IPS-15b (cell line): ENCODE data around the gene KCNK15.
A peak's percentile ranks its signal among the peaks of the same experiment; 100 is the strongest.
"Not testable (repeated sequence)": the region's sequence is repeated elsewhere in the genome, so short reads cannot be mapped to it uniquely, and the experiment has no call there.

ENCODE experiments used
- H3K27me3 ChIP-seq: one replicate; pipeline ENCODE4 v1.6.1; 2013; ENCODE audit warnings: low read length; ENCODE audit not compliant: control insufficient read depth, insufficient read depth
- H3K36me3 ChIP-seq: one replicate; pipeline ENCODE4 v1.6.1; 2013; ENCODE audit warnings: low read length; ENCODE audit not compliant: control insufficient read depth, insufficient read depth
- H3K4me1 ChIP-seq: one replicate; pipeline ENCODE4 v1.6.1; 2013; ENCODE audit warnings: mild to moderate bottlenecking, low read length; ENCODE audit not compliant: control insufficient read depth, insufficient read depth
- H3K4me3 ChIP-seq: one replicate; pipeline ENCODE4 v1.5.1; 2013; ENCODE audit warnings: low read depth, low read length
- H3K9ac ChIP-seq: one replicate; pipeline ENCODE4 v1.6.1; 2013; ENCODE audit warnings: low read depth, mild to moderate bottlenecking, low read length
- H3K9me3 ChIP-seq: one replicate; pipeline ENCODE4 v1.6.1; 2013; ENCODE audit warnings: mild to moderate bottlenecking, low read length; ENCODE audit not compliant: control insufficient read depth, insufficient read depth

The KCNK15 gene

DNA sequence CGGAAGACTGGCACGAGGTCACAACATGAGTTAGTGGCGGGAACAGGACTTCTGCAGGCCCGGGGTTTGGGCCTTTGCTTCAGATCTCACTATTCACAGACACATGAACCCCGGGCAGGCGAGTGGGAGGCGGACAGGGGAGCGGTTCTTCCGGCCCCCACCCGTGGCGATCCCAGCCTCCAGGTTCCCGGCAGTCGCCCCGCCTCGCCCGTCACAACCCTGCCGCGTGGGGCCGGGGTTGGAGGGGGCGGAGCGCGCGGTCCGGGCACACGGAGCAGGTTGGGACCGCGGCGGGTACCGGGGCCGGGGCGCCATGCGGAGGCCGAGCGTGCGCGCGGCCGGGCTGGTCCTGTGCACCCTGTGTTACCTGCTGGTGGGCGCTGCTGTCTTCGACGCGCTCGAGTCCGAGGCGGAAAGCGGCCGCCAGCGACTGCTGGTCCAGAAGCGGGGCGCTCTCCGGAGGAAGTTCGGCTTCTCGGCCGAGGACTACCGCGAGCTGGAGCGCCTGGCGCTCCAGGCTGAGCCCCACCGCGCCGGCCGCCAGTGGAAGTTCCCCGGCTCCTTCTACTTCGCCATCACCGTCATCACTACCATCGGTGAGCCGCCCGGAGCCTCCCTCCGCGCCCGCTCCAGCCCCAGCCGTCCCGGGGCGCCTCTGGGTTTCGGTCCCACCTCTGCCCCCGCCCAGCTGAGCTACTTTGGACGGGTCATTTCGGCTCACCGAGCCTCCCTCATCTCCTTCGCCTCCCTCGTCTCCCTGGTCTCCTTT, at the start of gene KCNK15:
KCNK15 (plus strand) TSS at position 268 of the 769 bp plus-strand sequence; CDS start at position 314, 46 bp downstream.
- H3K9me3 ChIP-seq: no peaks in the 10 kb centered on the region
- peak within 1 kb of the TSS; percentile 48 for H3K4me3 ChIP-seq
- H3K36me3 ChIP-seq: no peaks in the 10 kb centered on the region
- peaks cover 44% of the 10 kb centered on the region for H3K27me3 ChIP-seq
- H3K9ac ChIP-seq: no peak within 1 kb of the TSS
- peaks cover 7% of the 10 kb centered on the region for H3K4me1 ChIP-seq

DNA sequence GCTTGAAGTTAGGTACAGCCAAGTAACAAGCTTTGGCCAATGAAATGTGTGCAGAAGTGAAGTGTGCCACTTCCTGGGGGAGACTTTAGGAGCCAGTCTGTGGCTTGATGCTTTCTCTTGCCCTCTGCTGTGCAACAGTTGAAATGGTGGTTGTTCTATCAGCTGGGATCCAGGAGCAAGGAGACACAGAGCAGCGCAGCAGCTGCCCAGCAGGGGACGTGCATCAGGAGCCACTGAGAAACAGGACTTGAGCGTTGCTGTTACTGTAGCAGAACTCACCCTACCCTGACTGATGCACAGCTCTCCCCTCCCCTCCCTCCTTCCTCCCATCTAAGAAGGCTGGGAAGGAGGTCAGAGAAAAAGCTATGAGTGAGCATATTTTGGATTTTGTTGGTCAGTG, 49.4 kb upstream of the KCNK15 start:
- Histone ChIP-seq H3K9me3 (no peaks in the 10 kb centered on the region), H3K4me1 (peaks cover 2% of the 10 kb centered on the region), H3K4me3 (no peak overlapping the region), H3K9ac (no peak overlapping the region), H3K36me3 (no peaks in the 10 kb centered on the region), H3K27me3 (no peaks in the 10 kb centered on the region)

DNA sequence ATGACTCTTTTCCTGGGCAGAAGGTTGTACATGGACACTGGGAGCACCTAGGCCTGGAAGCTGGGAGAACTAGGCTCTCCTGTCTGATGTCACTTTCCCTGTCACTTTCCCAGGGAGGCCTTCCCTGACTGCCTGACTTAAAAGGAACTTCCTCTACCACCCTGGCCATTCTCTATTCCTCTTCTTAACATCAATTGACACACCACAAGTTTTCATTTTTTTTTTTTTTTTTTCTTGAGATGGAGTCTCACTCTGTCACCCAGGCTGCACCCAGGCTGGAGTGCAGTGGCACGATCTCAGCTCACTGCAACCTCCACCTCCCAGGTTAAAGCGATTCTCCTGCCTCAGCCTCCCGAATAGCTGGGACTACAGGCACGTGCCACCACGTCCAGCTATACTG, 48.6 kb upstream of the KCNK15 start:
- not testable (repeated sequence) for H3K4me1 ChIP-seq, H3K27me3 ChIP-seq, H3K4me3 ChIP-seq, H3K9me3 ChIP-seq, H3K9ac ChIP-seq, H3K36me3 ChIP-seq

DNA sequence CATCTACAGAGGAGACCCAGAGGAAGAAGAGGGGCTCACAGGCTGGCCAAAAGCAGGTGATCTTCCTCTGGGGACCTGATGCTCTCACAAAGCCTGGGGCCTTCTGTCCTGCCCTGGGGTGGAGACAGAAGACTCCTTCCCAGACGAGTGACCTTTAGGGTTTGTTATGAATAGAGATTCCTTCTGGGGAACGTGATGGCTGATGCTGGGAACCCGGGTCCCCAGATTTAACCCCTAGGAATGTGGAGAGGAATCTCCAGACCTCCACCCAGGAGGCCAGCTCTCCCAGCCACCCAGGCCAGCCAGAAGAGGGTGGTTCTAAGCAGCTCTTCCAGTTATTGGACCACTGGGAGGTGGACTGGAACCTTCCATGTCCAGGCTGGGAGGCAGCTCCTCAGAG, 47.3 kb upstream of the KCNK15 start:
- Histone ChIP-seq H3K4me3 (no peak overlapping the region), H3K9ac (no peak overlapping the region), H3K9me3 (no peaks in the 10 kb centered on the region), H3K4me1 (peaks cover 8% of the 10 kb centered on the region), H3K27me3 (no peaks in the 10 kb centered on the region), H3K36me3 (no peaks in the 10 kb centered on the region)

DNA sequence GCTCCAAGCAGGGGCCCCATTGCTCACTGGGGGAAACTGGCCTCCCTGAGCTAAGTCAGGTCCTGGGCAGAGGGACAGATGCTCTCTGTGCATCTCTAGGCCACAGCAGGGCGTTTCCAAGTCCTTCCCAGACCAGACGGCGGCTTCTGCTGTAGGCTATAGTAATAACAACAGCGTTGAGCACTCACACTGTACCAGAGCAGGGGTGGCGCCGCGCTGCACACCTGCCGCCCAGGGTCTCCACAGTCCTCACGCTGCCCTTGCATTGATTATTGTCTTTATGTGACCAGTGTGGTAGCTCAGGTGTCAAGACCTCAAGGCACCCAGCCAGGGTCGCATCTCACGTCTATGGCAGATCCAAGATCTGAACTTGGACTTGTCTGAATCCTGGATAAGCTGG, 45.4 kb upstream of the KCNK15 start:
- Histone ChIP-seq H3K4me1 (peaks cover 8% of the 10 kb centered on the region), H3K9ac (no peak overlapping the region), H3K36me3 (no peaks in the 10 kb centered on the region), H3K27me3 (no peaks in the 10 kb centered on the region), H3K4me3 (no peak overlapping the region), H3K9me3 (no peaks in the 10 kb centered on the region)

DNA sequence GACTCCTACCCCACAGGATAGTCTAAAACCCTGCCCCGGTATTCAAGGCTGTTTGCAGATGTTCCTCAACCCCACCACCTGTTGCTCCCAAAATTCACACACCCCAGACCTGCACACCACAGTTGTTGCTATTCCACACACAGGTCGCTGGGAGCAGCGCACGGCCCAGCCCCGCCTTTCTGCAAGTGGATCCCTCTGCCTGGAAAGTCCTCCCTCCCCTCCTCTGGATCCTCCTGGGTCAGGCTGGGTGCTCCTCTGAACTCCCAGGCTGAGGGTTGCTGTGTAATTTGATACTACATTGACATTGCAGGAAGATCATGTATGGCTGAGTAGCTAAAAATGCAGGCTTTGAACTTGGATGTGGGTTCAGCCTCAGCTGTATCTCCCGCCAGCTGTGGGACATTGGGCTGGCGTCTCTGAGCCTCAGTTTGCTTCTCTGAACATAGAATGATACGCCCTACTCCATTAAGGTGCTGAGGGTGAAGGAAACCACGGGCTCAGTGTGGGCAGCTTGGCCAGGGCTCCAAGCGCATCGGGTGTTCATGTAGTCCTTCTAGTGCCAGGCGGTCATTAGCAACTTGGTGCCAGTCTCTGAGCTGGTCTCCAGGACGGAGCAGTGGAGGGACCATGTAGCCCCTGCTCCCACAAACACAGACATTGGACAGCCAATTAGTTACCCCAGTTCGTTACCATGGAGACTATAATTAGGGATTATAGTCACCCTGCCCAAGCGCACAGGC, 44.4 kb upstream of the KCNK15 start:
- H3K27me3 ChIP-seq: no peaks in the 10 kb centered on the region
- peaks cover 8% of the 10 kb centered on the region for H3K4me1 ChIP-seq
- H3K9me3 ChIP-seq: no peaks in the 10 kb centered on the region
- no peaks in the 10 kb centered on the region for H3K36me3 ChIP-seq
- no peak overlapping the region for H3K4me3 ChIP-seq
- no peak overlapping the region for H3K9ac ChIP-seq

DNA sequence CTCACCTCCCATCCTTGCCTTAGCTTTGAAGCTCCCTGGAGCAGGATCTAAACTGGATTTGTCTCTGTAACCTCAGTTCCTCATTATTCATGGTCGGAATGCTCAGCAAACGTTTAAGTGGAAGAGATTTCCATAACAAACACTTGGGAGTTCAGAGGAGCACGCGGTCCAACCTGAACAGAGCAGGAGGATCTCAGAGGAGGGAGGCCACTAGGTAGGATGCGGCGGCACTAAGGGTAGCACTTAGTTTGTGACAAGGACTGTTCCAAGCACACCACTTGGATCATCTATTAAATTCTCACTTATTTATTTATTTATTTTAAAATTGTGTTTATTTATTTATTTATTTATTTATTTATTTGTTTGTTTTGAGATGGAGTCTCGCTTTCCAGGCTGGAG, 43.8 kb upstream of the KCNK15 start:
- H3K36me3 ChIP-seq: no peaks in the 10 kb centered on the region
- H3K27me3 ChIP-seq: no peaks in the 10 kb centered on the region
- peaks cover 8% of the 10 kb centered on the region for H3K4me1 ChIP-seq
- H3K9ac ChIP-seq: no peak overlapping the region
- H3K4me3 ChIP-seq: no peak overlapping the region
- no peaks in the 10 kb centered on the region for H3K9me3 ChIP-seq

DNA sequence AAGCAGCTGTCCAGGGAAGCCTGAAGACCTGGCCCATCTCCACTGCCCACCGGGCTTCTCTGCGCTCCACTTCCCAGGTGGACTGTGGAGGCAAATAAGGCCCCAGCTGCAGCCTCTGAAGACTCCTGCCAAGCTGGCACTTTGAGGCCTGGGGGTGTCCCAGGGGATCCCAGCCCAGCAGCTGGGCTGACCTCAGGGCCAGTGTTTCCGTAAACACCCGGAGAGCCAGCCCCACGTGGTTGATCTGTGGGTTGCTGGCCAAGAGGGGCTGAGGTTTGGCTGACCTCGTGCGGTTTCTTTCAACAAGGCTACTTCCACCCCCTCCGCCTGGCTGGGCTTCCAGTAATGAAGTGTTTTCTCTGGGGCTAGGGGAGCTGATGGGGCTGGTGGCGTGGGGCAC, 42.9 kb upstream of the KCNK15 start:
- H3K9me3 ChIP-seq: no peaks in the 10 kb centered on the region
- no peak overlapping the region for H3K4me3 ChIP-seq
- peaks cover 8% of the 10 kb centered on the region for H3K4me1 ChIP-seq
- H3K27me3 ChIP-seq: no peaks in the 10 kb centered on the region
- H3K9ac ChIP-seq: no peak overlapping the region
- H3K36me3 ChIP-seq: no peaks in the 10 kb centered on the region

DNA sequence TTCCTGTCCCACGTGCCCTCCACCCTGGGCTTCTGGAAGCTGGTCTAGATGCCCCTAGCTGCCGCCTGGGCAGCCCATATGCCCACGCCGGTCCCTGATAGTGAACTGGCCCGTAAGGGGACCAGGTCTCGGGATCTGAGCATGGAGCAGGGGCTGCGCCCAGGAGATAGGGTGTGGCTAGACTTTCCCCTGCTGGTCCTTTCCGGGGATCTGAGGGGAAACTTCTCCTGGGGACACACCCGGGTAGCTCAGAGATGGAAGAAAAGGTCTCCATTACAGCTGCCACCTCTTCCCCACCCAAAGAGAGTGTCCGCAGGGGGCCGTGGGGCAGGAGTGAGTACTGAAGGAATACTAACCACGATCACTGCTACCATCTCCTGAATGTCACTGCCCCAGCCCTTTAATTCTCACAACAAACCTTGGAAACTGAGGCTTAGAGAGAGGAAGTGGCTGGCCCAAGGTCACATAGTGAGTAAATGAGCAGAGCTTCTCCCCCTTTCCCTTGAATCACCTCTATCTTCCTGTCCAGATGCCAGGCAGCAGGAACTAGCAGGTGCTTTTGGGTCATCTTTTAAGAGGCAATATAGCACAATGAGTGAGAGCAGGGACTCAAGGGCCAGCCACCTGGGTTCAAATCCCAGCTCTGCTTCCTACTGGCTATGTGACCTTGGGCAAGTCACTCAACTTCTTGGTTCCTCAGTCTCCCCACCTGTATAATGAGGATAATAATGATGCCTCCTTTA, 42.3 kb upstream of the KCNK15 start:
- H3K9ac ChIP-seq: no peak overlapping the region
- no peaks in the 10 kb centered on the region for H3K36me3 ChIP-seq
- H3K9me3 ChIP-seq: no peaks in the 10 kb centered on the region
- peaks cover 8% of the 10 kb centered on the region for H3K4me1 ChIP-seq
- no peaks in the 10 kb centered on the region for H3K27me3 ChIP-seq
- no peak overlapping the region for H3K4me3 ChIP-seq

DNA sequence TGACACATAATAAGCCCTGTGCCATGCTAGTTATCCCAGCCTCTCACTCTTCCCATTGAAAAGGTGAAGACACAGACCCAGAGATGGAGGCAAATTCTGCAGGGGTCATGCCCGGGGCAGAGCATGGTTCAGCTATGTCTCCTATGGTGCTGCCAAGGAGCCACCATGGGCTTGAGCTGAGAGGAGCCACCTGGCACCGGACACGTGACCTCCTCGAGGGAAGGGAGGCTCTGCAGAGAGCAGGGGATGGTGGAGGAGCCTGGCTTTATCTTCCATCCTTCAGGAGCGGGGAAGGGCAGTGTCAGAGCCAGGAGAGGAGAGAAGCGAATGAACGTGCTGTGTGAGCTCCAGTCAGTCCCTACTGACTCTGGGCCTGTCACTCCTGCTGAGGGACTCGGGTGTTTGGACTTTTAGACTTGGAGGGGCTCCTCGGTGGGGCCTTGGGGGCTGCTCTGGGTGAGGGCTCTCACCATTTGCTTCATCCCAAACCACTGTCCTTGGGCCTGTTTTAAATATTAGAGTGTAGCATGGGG, 41.6 kb upstream of the KCNK15 start:
- Histone ChIP-seq H3K9me3 (no peaks in the 10 kb centered on the region), H3K9ac (no peak overlapping the region), H3K36me3 (no peaks in the 10 kb centered on the region), H3K27me3 (no peaks in the 10 kb centered on the region), H3K4me3 (no peak overlapping the region), H3K4me1 (peaks cover 8% of the 10 kb centered on the region)

DNA sequence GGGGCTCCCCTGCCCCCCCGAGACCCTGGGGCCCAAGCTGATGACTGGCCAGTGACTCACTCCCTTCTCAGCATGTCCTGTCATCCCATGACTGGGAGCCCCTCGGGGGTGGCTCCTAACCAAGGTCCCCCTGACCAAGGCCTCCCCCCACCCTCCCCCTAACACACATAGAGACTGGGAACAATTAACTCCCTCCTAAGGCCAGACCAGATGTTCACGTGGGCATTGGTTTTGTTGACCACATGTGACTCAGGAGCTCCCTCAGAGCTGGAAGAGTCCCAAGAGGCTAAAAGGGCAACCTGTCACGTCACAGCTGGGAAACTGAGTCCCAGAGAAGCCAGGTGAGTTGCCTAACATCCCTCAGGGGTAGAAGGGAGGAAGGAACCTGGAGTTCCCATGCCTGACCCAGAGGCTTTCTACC, 41.1 kb upstream of the KCNK15 start:
- Histone ChIP-seq H3K9ac (no peak overlapping the region), H3K4me1 (peaks cover 8% of the 10 kb centered on the region), H3K36me3 (no peaks in the 10 kb centered on the region), H3K4me3 (no peak overlapping the region), H3K27me3 (no peaks in the 10 kb centered on the region), H3K9me3 (no peaks in the 10 kb centered on the region)
